ENCODE data around the gene PHF1.
A peak's percentile ranks its signal among the peaks of the same experiment; 100 is the strongest.

- TF ChIP-seq, protein P1, sequence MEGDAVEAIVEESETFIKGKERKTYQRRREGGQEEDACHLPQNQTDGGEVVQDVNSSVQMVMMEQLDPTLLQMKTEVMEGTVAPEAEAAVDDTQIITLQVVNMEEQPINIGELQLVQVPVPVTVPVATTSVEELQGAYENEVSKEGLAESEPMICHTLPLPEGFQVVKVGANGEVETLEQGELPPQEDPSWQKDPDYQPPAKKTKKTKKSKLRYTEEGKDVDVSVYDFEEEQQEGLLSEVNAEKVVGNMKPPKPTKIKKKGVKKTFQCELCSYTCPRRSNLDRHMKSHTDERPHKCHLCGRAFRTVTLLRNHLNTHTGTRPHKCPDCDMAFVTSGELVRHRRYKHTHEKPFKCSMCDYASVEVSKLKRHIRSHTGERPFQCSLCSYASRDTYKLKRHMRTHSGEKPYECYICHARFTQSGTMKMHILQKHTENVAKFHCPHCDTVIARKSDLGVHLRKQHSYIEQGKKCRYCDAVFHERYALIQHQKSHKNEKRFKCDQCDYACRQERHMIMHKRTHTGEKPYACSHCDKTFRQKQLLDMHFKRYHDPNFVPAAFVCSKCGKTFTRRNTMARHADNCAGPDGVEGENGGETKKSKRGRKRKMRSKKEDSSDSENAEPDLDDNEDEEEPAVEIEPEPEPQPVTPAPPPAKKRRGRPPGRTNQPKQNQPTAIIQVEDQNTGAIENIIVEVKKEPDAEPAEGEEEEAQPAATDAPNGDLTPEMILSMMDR (IDR thresholded peaks at IDR 0.05), result no peak
- no peak for TF ChIP-seq EP300 (IDR thresholded peaks at IDR 0.05)
- peak; percentile 65 for TF ChIP-seq POLR2A (IDR thresholded peaks at IDR 0.05)
Observed at GRCh38 chr6:33410711-33411631, at the start of gene PHF1.
